ENCODE measurements around the gene HIVEP3.

The HIVEP3 gene

DNA sequence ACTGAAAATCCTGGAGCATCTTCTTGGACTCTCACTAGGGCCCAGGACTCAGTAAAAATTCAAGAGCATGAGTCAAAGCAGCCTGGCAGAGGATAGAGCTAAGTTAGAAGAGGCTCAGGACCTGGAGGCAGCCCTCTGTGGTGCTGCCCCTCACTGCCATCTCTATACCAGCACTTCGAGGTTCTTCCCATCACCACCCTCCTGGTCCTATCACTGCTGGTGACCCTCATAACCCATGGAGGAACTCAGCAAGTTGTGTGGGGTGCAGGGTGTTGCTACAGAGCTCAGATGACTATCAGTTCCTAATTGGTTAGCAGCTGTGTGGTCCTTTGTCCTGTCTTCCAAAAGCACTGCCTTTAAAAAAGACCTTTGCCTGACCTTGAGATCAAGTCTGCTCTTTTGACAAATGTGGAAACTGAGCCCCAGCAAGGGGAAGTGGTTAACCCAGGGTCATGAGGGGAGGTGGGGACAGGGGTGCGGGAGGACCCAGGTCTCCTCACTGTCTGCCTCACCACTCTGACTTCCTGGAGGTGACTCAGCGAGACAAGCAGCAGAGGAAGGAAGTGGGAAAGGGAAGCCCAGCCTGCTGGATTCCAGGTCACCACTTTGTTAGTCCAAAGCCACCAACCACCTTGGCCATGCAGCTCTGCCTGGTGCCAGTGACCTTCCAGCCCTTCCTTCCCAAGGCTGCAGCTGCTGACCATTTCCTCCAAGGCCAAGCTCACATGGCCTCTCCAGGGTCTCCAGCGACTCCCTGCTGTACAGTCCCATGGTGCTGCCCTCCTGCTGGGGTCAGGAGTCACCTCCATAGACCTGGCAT lies 234.8 kb downstream of the HIVEP3 start:
- no peak for DNase-seq (ENCODE audit: low read depth)

- no peak for DNase-seq (ENCODE audit: low read depth)
These were observed 235.7 kb downstream of the HIVEP3 start for GRCh38 chr1:41682845-41683625.

GRCh38 chr1:41682149-41682548 lies 236.6 kb downstream of the HIVEP3 start:
- DNase-seq (ENCODE audit: low read depth), result no peak

DNA sequence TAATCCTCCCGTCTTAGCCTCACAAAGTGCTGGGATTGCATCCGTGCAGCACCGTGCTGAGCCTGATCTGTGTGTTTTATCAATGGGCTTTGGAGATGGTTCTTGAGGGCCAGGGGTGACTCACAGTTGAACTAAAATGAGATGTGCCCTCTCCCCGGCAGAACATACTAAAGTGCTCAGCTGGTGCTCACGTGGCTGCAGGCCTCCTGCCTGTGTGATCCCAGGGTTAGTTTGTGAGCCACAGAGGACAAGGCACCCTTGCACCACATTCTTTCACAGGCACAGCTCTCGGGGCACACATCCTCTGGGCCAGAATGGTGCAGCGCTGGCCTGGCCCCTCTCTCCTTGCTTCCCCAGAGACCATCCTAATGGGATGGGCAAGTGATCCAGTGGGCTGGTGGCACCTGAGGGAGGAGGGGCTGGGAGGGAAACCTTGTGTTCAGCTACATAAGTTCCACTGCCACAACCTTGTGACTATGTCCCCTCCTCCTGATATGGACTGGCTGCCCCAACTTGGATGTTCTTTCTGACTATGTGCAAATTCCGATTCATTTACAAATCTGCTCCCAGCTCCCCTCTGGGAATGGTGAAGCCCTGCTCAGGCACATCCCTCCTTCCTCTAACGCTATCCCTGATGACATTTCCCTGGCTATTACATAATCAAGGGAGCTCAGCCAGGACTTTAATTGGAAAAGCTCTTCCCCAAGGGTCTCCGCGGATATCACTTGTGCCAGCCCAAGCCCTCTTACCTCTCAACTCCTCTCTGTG lies 237.2 kb downstream of the HIVEP3 start:
- DNase-seq (ENCODE audit: low read depth), result no peak

DNA sequence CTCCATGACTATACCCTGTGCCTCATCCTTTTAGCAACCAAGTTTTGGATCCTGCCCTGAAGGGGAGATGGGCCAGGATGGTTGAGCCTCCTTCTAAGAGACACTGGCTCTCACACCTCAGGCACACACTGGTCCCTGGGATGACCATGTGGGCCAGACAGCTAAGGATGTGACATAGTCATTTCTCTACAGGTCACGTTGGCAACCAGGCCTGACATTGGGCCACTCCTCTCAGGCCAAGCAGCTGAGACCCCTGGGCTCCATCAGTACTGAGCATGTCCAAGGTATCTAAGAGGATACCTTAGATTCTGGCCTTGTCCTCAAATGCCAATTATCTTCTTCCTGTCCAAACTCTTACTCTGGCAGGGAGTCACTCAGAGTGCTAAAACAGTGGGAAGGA lies 238.7 kb downstream of the HIVEP3 start:
- no peak for DNase-seq (ENCODE audit: low read depth)

- DNase-seq (ENCODE audit: low read depth), result no peak
These were observed 239.2 kb downstream of the HIVEP3 start for GRCh38 chr1:41679531-41679930.

- DNase-seq (ENCODE audit: low read depth), result no peak
These were observed 240.4 kb downstream of the HIVEP3 start for GRCh38 chr1:41678111-41678878.

DNA sequence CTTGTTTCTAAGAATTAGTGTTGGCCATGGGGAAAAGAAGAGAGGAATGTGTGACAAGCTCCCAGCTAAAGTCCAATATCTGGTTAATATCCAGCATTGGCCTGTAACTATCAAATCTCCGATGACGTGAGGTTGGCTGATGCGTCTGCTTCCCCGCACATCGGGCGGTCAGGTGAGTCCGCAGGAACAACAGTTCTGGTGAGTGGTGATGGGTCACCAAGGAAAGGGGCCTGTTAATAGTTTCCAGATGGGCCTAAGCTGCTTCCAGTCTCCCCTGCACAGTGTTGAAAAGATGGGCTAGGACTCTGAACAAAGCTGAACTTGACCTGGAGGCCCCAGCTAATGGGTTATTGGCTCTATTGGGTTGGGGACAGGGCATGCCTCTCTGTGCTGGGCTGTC lies 241.1 kb downstream of the HIVEP3 start:
- no peak for DNase-seq (ENCODE audit: low read depth)

DNA sequence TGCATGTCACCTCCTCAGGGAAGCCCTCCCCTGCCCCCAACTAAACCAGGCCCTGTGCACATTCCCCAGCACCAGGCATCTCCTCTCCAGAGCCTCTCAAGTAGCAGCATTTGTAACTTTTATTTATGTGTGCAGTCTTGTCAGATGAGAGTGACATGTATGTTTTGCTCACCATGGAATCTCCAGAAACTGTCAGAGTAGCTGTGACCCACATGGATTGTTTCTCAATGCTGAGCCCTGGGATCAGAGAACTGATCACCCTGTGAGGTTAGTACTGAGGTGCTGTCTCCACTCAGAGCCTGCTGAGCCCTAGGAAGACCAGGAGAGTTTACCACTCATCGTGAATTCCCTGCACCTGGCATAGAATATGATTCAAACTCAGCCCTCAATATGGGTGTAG lies 243.3 kb downstream of the HIVEP3 start:
- no peak for DNase-seq (ENCODE audit: low read depth)

GRCh38 chr1:41674522-41674921 lies 244.2 kb downstream of the HIVEP3 start:
- DNase-seq (ENCODE audit: low read depth), result no peak

GRCh38 chr1:41673806-41674205 lies 244.9 kb downstream of the HIVEP3 start:
- no peak for DNase-seq (ENCODE audit: low read depth)

DNA sequence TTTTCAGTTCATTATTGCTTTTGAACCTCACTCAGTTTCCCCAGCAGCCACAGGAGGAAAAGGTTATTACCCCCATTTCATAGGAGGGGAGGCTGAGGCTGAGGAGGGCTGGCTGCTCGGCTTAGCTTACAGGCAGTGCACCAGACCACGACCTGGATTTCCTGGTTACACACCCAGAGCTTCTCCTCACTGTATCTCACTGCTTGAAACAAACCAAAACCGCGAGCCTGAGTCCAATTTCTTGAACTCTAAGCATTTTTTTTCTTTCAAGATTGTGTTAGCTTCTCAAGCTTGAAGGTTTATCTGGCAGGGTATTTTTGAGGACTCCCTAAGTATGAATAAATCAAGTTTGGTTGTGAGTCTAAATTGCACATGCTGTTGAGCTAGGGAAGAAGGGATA lies 245.3 kb downstream of the HIVEP3 start:
- DNase-seq (ENCODE audit: low read depth), result no peak

DNA sequence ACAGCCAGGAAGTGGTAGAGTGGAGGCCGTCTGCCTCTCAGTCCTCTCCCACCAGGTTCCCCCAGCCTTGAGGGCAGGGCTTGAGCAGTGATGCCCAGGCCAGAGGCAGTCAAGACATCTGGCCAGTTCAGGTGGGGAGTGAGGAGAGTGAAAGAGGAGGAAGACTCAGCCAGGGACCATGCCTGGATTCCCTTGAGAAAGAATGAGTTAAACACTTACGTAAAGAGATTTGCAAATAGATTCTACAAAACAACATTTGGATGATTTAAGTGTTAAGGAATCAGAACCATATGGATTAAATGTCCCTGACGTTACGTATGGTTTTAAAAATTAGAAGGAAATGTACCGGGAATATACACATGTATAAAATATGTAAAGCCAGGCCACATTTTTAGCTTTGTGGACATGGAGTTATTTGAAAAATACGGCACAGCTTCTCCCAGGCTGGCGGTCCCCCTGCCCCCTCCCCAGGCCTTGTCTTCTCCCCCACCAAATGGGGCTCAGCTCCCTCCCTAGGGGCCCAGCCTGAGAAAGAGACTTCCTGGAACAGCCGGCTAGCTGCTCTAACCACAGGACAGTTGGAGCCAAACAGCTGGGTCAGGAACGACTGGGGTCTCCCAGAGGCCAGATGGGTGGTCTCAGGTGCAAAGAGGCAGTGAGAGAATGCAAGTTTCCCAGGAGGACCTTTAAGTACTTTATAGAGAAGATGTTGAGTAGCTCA lies 245.9 kb downstream of the HIVEP3 start:
- DNase-seq (ENCODE audit: low read depth), result no peak

GRCh38 chr1:41672173-41672572 lies 246.5 kb downstream of the HIVEP3 start:
- DNase-seq (ENCODE audit: low read depth), result no peak

DNA sequence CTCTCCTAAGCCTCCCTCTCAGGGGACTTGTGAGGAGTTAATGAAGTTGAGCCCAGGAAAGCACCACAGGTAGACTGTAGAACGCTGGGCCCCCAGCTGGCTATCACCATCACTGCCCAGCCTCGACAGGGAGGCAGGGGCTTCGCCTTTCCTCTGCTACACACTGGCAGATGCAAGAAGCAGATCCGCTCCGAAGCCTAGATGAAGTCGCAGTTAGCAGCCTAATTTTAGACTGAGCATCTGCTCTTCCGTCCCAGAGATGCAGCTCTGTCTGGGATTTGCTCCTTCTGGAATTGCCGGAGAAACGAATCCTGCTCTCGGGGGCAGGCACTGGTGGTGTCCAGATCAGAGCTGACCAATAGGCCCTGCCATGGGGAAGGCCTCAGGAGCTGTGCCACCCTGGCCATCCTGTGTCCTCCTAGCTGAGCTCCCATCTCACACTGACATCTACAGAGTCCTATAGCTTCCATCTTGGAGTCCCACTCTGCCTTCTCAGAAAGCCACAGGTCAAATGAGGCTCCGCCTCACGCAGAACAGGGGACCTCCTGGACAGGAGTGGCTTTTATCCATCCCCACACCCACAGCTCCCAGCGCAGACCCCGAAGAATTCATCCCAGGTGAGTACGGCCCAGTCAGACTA lies 247.5 kb downstream of the HIVEP3 start:
- DNase-seq (ENCODE audit: low read depth), result no peak

GRCh38 chr1:41670217-41670957 lies 248.3 kb downstream of the HIVEP3 start:
- no peak for DNase-seq (ENCODE audit: low read depth)

- DNase-seq (ENCODE audit: low read depth), result no peak
These were observed 249.8 kb downstream of the HIVEP3 start for GRCh38 chr1:41668967-41669366.

DNA sequence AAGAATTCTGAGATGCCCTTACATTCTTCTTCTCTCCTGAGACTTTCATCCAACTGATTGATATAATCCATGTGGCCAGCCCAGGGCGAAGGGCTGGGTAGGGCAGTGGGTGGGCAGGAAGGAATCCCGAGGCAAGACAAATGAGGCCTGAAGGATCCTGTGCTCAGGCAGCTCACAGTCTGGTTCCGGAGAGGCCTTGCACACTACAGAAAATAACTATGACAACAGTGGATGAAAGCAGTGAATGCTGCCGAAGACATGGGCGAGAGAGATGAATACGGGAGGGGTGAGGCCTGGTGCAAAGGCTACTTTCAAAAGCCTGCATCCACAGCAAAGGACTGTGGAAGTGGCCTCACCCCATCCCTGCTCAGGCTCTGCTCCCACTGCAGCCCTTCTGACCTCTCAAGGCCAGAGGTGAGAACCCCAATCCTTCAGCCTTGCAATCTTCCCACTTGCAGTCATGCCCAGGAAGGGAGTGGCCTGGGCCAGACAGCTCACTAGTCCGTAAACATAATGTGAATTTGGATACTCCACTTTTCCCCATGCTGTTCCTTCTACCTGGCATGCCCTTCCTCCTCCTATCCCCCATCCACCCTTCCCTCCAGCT lies 250.6 kb downstream of the HIVEP3 start:
- no peak for DNase-seq (ENCODE audit: low read depth)

- DNase-seq (ENCODE audit: low read depth), result no peak
These were observed 251.6 kb downstream of the HIVEP3 start for GRCh38 chr1:41666981-41667631.

Measured in stimulated activated CD8-positive, alpha-beta memory T cell treated with anti-CD3 and anti-CD28 coated beads, Interleukin-15, amount 100 ng/mL, for 24 hours (primary cell).